GM21526 (cell line): ENCODE data around the gene COPG2.

Experiments used
- ATAC-seq: cut with Tn5 transposase; IDR thresholded peaks from one replicate; pipeline ENCODE4 v1.9.1; 2021; ENCODE audit warnings: moderate library complexity; ENCODE audit not compliant: unreplicated experiment, low FRiP score

COPG2 gene

GRCh38 chr7:130479716-130480400 lies 188.7 kb downstream of the COPG2 start:
- ATAC-seq, result no peak

- no peak for ATAC-seq
Observed at GRCh38 chr7:130478991-130479390, 189.6 kb downstream of the COPG2 start.

- no peak for ATAC-seq
Observed at GRCh38 chr7:130476297-130477150, 192.0 kb downstream of the COPG2 start.

GRCh38 chr7:130475776-130476175 lies 192.8 kb downstream of the COPG2 start:
- ATAC-seq, result no peak

GRCh38 chr7:130473876-130474275 lies 194.7 kb downstream of the COPG2 start:
- no peak for ATAC-seq

- no peak for ATAC-seq
Observed at GRCh38 chr7:130473289-130473688, 195.3 kb downstream of the COPG2 start.

GRCh38 chr7:130471974-130472373 lies 196.6 kb downstream of the COPG2 start:
- no peak for ATAC-seq

GRCh38 chr7:130468612-130469011 lies 199.9 kb downstream of the COPG2 start:
- ATAC-seq, result no peak

GRCh38 chr7:130463553-130464434 lies 204.8 kb downstream of the COPG2 start:
- no peak for ATAC-seq

GRCh38 chr7:130461272-130461671 lies 207.3 kb downstream of the COPG2 start:
- no peak for ATAC-seq

GRCh38 chr7:130458257-130458656 lies 210.3 kb downstream of the COPG2 start:
- no peak for ATAC-seq
